Neural cell (in vitro differentiated cells): ENCODE data around the gene SLC32A1.

ENCODE experiments used
- EP300 ChIP-seq: fragments of 450-650 bp; conservative IDR thresholded peaks from 2 replicates; pipeline ENCODE4 v1.6.1; 2014; ENCODE audit warnings: antibody characterized with exemption, mild to moderate bottlenecking, moderate library complexity; ENCODE audit not compliant: poor library complexity, severe bottlenecking
- EZH2 ChIP-seq: fragments of 200-600, 300-800 bp; shearing (Covaris generic), sonication (generic); IDR thresholded peaks from 2 replicates; pipeline ENCODE4 v1.6.1; 2014; ENCODE audit warnings: antibody characterized with exemption, low read length, borderline replicate concordance, mild to moderate bottlenecking; ENCODE audit not compliant: insufficient read depth, poor library complexity, severe bottlenecking
- MXI1 ChIP-seq: fragments of 450-650 bp; conservative IDR thresholded peaks from 2 replicates; pipeline ENCODE4 v1.6.1; 2014; ENCODE audit warnings: antibody characterized with exemption, mild to moderate bottlenecking; ENCODE audit not compliant: poor library complexity, severe bottlenecking
- POLR2AphosphoS5 ChIP-seq: IDR thresholded peaks from 2 replicates; pipeline ENCODE4 v1.6.1; 2012
- RAD21 ChIP-seq: fragments of 450-650 bp; conservative IDR thresholded peaks from 2 replicates; pipeline ENCODE4 v1.6.1; 2014; ENCODE audit warnings: antibody characterized with exemption, mild to moderate bottlenecking, moderate library complexity
- TF ChIP-seq, protein P1 (sequence below): fragments of 450-650 bp; IDR thresholded peaks from 2 replicates; pipeline ENCODE4 v1.5.1; 2014; ENCODE audit warnings: antibody characterized with exemption, mild to moderate bottlenecking, moderate library complexity; ENCODE audit not compliant: poor library complexity, severe bottlenecking
- TF ChIP-seq, protein P2 (sequence below): IDR thresholded peaks from 2 replicates; pipeline ENCODE4 v1.6.1; 2012; ENCODE audit warnings: borderline replicate concordance

DNA sequence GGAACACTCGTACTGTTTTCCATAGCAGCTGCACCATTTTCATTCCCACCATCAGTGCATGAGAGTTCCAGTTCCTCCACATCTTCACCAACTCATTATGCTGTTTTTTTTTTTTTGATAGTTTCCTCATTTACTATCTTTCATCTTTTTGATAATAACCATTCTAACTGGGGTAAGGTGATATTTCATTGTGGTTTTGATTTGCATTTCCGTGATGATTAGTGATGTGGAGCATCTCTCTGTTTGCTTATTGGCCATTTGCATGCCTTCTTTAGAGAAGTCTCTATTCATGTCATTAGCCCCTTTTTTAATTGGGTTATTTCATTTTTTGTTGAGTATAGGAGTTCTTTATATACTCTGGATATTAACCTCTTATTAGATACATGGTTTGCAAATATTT lies 49.9 kb downstream of the SLC32A1 start:
- TF ChIP-seq, protein P1, sequence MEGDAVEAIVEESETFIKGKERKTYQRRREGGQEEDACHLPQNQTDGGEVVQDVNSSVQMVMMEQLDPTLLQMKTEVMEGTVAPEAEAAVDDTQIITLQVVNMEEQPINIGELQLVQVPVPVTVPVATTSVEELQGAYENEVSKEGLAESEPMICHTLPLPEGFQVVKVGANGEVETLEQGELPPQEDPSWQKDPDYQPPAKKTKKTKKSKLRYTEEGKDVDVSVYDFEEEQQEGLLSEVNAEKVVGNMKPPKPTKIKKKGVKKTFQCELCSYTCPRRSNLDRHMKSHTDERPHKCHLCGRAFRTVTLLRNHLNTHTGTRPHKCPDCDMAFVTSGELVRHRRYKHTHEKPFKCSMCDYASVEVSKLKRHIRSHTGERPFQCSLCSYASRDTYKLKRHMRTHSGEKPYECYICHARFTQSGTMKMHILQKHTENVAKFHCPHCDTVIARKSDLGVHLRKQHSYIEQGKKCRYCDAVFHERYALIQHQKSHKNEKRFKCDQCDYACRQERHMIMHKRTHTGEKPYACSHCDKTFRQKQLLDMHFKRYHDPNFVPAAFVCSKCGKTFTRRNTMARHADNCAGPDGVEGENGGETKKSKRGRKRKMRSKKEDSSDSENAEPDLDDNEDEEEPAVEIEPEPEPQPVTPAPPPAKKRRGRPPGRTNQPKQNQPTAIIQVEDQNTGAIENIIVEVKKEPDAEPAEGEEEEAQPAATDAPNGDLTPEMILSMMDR, result no peak
- TF ChIP-seq EZH2 (no peak), POLR2AphosphoS5 (no peak), EP300 (no peak), RAD21 (no peak), MXI1 (no peak)
- TF ChIP-seq, protein P2, sequence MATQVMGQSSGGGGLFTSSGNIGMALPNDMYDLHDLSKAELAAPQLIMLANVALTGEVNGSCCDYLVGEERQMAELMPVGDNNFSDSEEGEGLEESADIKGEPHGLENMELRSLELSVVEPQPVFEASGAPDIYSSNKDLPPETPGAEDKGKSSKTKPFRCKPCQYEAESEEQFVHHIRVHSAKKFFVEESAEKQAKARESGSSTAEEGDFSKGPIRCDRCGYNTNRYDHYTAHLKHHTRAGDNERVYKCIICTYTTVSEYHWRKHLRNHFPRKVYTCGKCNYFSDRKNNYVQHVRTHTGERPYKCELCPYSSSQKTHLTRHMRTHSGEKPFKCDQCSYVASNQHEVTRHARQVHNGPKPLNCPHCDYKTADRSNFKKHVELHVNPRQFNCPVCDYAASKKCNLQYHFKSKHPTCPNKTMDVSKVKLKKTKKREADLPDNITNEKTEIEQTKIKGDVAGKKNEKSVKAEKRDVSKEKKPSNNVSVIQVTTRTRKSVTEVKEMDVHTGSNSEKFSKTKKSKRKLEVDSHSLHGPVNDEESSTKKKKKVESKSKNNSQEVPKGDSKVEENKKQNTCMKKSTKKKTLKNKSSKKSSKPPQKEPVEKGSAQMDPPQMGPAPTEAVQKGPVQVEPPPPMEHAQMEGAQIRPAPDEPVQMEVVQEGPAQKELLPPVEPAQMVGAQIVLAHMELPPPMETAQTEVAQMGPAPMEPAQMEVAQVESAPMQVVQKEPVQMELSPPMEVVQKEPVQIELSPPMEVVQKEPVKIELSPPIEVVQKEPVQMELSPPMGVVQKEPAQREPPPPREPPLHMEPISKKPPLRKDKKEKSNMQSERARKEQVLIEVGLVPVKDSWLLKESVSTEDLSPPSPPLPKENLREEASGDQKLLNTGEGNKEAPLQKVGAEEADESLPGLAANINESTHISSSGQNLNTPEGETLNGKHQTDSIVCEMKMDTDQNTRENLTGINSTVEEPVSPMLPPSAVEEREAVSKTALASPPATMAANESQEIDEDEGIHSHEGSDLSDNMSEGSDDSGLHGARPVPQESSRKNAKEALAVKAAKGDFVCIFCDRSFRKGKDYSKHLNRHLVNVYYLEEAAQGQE, result no peak
